ENCODE data around the gene PCSK5. TPM values are rescaled to one million over a fixed set of nuclear protein-coding genes. Genes with fewer than 3 reads are reported as not detected.

PCSK5 gene
- total RNA-seq, 1 experiment from 2014 or later = 33.8 TPM

DNA sequence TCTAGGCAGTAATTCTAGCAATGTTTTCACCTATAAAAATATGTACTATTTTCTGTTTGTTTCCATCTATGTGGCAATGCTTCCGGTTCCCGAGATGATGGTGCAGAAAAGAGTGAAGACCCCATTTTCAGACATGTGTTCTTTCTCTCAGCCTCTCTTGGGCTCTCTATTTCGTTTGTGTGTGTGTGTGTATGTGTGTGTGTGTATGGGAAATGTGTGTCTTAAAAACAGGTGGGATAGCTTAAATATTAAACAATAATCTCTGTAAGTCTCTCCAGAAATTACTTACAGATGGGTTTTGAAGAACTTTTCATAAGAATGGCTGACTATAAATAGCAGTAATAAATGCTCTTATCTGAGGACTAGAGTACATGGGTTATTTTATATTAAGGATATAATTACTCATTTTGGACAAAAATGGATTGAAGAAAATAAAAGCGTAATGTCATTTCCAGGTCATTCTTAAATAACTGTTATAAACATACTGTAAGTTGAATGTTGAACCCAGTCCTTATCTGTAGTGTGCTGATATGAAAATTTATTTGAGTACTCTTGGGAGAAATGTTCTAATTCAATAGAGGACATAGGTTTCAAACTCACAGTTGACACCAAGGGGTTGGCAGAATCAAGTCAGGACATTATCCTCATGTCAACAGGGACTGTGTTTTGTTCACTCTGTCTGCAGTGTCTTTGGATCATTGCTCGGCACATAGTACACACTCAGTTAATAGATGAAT is 31.1 kb downstream of the PCSK5 start:
- no peak for DNase-seq (ENCODE audit: low spot score)

DNA sequence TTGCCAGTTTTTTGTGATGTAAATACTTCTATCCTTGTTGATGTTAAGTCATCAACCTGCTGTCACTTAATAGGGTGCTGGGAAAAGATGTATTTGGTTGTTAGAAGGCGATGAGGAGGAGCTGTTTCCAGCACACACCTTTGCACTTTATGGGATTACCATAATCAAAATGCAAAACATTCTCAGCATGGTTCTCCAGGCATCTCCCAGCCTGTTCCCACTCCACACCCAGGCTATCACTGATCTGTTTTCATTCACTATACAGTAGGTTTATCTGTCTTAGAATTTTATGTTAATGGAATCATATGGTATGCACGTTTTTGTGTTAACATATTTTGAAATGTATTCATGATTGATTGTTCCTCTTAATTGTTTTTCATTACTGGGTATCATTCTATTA is 35.9 kb downstream of the PCSK5 start:
- no peak for DNase-seq (ENCODE audit: low spot score)

DNA sequence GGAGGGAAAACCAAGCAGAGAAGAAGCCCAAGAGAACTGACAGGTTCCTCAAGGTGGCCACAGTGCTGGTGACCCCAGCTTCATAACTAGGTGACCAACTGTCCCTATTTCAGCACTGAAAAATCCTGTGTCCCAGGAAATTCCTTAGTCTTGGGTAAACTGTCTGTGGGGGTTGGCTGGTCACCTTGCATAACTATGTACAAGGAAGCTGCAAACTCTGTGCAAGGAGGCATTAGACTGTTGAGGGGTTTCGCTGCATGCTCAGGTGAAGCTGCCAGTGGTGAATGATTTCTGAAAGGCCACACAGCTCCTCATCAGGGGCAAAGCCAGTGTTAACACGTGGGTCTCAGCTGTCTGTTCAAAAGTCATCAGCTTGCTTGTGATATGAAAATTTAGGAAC is 36.9 kb downstream of the PCSK5 start:
- DNase-seq (ENCODE audit: low spot score) = no peak

DNA sequence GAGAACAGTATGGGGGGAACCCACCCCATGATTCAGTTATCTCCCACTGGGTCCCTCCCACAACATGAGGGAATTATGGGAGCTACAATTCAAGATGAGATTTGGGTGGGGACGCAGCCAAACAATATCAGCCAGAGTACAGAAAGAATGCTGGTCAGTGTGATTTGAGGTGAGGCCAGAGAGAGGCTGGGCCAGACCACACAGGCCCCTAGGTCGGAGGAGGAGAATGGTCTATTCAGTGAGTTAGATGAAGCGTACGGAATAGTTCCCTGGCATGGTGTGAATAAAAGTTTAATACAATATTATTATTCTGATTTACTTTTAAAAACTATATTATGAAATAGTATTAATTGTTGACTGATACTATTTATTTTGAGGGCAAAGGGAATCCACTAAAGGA is 39.7 kb downstream of the PCSK5 start:
- DNase-seq (ENCODE audit: low spot score) = no peak

DNA sequence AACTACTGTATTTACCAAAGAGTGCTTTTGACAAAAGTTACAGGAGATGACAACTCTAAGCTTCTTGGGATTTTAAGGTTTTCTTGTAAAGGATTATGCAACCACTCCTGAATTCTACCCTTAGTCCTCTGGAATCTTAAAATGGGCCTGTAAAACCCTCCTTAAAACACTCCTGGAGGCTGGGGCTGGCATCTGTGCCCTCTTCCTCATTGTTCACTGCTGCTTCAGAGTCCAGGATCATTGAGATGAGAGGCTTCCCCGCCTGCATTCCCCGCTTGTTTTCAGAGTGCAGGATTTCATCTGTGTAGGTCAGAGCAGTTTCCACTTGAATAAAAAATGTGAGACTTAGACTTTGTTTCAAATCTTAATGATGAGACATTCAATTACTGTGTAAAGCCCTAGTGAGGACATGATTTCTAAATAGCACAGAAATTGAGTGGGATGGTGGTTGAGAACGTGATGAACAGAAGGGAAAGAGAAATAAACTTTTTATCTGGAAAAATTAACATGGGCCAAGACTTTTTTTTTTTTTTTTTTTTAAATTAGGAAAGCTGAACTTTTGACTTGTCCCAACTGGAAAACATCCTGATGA is 40.4 kb downstream of the PCSK5 start:
- DNase-seq (ENCODE audit: low spot score) = peak; percentile 35

DNA sequence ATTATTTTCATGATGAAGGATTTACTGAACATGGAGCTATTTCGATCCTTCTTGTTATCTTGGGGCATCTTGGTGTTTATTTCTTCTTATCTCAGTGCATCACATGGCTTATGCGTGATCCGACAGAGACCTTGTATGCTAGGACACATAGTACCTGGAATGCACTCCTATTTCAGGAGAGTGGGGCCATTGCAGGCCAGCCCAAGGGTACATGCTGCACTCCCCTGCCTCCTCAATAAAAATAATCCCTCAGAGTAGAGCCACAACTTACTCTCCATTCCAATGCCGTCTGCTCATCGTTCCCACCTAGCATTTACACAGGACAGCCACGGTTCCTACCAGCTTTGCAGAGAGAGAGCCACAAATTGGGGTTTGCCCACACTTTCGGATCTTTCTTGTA is 43.5 kb downstream of the PCSK5 start:
- no peak for DNase-seq (ENCODE audit: low spot score)

DNA sequence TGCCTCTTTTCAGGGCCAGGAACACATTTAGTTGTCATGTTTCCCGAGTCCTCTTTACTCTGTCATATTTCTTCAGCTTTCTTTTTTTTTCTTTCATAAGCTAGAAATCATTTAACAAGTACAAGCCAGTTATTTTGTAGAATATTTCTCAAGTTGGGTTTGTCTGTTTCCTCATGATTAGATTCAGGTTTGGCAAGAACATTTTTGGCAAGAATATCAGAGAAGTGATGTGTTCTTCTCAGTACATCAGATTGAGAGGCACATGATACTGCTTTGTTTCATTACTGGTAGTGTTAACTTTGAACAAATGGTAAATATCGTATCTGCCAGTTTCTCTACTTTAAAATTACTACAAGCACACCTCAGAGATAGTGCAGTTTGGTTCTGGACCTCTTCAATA is 45.1 kb downstream of the PCSK5 start:
- no peak for DNase-seq (ENCODE audit: low spot score)

DNA sequence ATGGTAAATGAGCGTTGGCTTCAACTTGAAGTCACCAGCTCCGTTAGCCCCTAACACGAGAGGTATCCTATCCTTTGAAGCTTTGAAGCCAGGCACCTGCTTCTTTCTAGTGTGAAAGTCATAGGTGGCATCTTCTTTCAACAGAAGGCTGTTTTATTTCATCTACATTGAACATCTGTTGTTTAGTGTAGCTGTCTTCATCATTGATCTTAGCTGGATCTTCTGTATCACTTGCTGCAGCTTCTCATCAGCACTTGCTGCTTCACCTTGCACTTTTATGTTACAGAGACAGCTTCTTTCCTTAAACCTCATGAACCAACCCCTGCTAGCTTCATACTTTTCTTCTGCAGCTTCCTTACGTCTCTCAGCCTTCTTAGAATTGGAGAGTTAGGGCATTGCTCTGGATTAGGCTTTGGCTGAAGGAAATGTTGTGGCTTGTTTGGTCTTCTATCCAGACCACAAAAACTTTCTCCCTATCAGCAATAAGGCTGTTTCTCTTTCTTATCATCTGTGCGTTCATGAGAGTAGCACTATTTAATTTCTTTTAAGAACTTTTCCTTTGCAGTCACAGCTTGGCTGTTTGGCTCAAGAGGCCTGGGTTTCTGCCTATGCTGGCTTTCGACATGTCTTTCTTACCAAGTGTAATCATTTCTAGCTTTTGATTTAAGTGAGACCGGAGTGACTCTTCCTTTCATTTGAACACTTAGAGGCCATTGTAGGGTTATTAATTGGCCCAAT is 47.2 kb downstream of the PCSK5 start:
- no peak for DNase-seq (ENCODE audit: low spot score)

DNA sequence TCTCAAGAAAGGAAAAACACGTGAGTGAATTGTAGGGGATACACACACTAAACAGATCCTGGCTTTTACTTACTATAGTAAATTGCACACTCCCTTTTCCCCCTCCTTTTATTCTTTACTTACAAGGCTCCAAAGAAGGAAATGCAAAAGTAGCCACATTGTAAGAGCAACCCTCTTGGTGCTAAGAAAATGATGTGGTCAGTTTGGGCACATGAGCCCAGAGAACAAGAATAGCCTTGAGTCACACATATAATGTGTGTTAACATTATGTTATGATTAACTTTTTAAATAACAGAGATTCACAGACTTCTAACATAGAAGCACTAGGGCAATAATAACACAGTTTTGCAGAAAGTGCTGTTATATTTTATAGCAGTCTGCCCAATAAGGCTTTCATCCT is 48.5 kb downstream of the PCSK5 start:
- no peak for DNase-seq (ENCODE audit: low spot score)

DNA sequence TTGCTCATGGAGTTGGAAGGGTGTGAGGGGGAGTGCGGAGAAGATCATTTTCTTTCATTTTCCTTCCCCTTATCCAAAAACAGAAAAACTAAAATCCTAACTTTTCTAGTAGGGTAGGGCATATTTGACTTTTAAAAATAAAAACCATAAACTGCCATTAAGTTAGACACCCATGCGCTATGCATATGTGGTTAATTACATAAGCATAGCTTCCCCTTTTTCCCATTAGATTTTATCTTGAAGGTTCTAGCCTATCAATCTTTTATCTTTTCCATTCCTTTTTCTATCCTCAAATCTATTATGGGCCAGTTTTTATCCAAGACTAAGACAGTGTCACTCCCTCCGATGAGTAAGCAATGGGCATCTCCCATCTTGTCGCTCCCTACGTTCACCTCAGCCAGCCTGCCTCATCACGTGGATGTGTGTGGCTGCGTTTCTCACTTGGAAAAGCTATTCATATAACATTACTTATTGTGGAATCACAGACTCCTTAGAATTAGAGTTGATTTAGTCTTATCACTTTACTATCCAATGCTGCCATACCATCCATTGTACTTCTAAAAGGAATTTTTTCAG is 49.2 kb downstream of the PCSK5 start:
- DNase-seq (ENCODE audit: low spot score) = no peak

DNA sequence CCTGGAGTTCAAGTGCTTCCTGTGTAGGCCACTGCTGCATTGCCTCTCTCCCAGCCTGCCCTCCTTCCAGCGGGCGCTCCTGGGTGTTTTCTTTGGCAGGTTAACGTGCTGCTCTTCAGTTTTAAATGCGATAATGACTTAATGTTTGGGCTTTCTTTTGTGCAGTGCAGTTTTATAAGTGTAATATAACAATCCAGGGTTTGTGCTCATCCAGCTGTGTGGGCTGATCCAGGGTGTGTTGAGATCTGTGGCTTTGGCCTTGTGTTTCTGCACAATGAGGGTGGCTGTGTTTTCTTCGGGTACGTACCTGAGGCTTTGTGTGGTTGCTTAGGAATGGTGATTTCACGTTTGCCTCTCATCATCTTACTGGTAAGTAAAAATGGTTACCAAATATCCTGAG is 50.6 kb downstream of the PCSK5 start:
- DNase-seq (ENCODE audit: low spot score) = no peak

DNA sequence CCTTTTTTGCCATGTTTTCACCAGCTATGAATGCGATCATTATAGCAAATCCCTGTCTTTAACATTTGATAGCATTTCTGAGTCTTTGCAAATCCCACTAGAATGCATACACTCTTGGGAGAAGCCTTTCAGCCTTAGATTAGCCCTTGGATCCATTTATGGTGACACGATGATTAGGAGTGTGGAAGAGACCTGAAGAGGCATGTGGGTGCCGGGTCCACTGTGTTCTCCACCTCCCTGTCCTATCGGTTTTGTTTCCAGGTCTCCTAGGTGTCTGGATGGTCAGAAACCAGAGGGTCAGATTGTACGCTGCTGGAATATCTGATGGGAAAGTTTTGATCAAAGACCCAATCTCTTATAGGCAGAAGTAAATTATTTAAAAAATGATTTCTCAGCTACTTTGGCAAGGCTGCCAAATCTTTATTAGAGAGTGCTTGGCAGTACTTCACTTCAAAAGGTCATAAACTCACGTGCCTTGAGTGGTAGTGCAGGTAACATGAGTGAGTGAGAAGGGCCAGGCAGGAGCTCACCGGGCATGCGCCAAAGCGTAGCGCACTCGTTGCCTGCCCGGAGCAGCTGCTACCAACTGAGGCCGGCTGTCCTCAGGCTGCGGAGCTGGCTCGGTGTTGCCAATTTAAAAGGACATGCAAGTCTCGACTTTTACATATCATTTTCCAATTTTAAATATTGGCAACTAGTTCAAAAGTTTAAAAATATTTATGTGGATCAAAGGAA is 51.3 kb downstream of the PCSK5 start:
- no peak for DNase-seq (ENCODE audit: low spot score)

DNA sequence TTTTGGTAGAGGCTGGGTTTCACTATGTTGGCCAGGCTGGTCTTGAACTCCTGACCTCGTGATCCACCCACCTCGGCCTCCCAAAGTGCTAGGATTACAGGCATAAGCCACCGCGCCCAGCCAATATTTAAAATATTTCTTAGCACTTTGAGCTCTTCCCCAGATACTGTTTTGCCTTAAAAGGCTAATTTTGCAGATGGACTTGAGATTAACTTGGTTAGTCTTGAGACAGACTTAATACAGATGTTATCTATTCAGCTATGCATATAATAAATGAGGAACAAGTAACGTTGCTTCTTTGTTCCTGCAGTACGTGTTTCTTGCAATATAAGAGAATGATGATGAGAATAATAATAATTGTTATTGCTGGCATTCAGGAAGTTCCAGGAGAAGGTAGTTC is 56.3 kb downstream of the PCSK5 start:
- no peak for DNase-seq (ENCODE audit: low spot score)

DNA sequence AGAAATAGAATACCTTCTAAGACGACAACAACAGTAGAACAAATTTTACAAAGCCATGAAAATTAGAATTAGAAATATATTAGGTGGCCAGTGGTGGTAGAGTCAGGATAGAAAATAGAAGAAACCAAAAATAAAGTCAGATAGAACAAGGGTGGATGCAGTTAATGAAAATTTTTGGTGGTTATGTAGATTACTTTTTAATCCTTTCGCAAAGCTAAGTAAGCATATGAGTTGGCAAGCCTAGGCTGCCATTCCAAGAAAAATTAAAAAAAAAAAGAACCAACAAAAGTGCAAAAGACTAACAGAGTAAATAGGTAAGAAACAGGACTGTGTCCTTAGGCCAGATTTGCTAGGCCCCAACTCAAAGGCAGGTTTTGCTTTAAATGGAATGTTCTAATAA is 56.8 kb downstream of the PCSK5 start:
- no peak for DNase-seq (ENCODE audit: low spot score)

DNA sequence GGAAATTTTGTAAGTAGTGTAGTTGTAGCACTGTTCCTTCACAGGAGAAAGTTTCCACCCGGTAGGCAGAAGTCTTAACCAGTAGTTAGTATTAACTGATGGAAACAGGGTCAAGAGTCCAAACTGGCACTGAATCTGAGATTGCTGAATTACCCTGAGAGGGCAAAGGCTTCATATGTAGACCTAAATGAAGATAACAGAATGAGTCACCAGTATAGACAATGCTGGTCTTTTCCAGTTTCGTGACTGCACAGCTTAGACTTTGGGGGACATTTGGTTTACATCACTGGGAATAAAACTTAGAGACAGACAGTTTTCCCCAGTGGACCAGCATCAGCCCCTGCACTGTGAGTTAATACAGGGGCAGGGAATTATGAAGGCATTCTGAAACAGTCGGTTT is 60.5 kb downstream of the PCSK5 start:
- DNase-seq (ENCODE audit: low spot score) = peak; percentile 84

DNA sequence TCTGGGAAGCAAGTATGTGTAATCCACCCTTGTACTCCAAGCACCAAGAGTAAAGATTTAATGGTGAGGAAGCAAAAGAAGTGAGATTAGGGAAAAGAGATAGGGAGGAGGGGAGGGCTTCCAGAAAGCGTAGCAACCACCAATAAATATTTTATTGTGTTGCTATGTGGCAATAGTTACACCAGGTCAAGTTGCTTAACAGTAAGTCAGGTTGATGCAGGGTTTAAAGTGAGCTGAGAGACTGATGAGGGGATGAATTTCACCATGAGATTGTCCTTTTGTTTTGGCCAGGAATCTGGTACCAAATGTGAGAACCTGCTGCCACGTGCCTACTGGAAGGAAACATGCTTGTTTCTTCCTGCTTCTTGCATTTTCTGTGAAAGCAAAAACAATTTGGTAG is 62.7 kb downstream of the PCSK5 start:
- DNase-seq (ENCODE audit: low spot score) = peak; percentile 83

DNA sequence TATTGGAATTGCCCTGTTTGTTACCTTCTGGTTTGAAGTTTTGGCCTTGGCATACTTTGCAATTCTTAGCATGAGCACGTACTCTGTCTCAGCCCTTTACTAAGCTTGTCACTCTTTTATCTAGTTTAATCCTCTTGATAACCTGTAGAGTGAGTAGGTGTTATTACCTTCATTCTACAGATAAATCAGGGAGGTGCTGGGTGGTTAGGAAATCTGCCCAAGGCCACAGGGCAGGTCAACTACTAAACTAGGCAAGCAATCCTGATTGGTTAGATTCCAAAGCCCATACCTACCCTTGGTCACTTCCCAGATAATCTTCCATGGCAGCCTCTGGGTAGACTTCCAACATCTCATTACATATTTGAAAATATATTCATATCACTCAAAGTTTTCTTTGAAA is 65.7 kb downstream of the PCSK5 start:
- peak; percentile 37 for DNase-seq (ENCODE audit: low spot score)

DNA sequence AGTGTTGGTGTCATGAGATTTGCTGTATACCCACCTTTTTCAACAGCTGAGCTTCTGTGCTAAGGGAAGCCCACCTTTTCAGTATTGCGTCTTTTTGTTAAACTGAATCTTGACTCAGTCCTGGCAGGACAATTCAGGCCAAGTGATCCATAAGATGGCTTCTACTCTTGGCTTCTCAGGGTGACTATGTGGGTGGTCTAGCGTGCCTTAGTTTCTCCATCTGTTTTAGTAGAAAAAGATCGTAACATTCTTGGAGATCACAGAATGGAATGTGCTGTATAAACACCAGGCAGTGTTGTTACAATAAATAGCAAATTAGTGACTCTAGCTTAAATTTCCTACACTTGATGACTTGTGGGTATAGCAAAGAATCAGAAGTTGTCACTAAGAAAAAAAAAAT is 66.6 kb downstream of the PCSK5 start:
- no peak for DNase-seq (ENCODE audit: low spot score)

DNA sequence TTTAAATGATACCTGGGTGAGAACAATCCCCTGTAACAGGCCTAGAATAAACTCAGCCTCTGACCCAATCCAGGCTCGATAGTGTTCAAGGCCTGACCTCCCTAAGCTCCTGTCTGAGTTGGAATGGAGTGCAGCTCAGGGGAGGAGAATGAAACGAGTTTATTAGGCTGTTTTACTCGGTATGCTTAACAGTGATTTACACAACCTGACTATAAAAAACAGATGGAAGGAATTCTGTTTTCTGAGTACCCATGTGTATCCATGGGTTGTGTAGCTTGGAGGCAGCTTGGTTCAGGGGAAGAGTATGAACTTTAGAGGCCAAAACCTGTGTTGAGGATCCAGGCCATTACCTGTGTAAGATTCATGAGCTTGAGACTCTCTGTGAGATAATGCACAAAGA is 67.8 kb downstream of the PCSK5 start:
- DNase-seq (ENCODE audit: low spot score) = no peak

DNA sequence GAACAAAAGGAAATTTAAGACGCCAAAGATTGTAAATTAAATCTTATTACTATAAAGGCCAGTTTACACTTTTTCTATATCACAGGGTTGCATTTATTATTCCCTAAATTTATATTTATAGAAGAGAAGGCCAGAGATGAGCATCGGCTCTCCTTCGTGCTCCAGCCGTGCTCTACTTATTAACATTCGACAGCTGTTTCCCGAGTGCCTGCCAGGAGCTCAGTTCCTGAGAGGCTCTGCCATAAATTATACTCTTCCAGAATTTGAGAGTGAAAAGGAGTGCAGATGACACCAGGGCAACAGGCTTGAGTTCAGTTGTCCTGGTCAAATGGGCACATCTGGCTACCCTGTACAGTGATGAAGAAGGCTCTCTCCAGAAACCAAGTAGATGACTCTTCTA is 70.1 kb downstream of the PCSK5 start:
- DNase-seq (ENCODE audit: low spot score) = no peak

DNA sequence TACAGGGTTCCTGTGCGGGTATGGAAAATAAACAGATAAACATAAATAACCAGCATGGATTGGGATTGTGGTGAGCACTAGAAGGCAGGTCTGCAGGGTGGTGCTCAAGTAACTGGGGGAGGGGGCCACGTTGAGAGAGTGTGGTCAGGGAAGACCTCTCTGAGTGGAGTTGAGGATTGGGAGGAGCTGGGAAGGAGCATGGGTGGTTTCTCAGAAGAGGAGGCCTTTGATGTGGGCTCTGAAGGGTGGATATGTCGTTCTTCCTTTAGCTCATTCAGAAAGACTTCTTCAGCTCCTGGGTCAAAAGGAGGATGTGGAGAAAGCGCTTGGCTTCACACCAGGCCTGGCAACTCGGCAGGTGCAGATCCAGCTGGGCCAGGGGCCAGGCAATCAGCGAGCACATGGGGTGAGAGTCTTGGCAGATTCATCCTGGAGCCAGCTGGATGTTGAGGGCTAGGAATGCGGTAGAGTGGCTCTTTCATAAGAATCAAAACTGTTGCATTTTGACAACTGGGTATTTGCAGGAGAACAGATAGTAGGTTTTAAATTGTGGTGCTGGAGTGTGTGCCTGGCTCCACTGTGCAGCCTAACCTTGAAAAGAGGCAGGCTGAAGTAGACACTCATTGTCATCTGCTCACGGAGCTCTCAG is 71.7 kb downstream of the PCSK5 start:
- peak; percentile 78 for DNase-seq (ENCODE audit: low spot score)

DNA sequence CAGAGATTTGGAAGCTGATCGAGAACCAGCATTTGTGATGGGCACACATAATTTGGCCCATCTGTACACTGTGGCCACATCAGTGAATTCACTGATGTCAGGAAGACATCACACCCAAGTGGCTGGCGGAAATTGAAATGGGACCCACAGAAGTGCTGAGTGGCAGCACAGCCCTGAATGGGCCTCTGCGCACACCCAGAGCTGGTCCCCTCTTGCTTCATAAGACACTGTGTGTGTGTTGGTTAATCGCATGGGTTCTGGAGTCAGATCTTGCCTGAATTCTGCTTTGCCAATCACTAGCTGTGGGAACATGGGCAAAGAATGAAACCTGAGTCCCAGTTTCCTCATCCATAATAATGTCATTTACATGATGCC is 72.2 kb downstream of the PCSK5 start:
- no peak for DNase-seq (ENCODE audit: low spot score)
